HepG2 (cell line): Measurements from ENCODE around the gene IMMT. TPM values are rescaled to one million over a fixed set of nuclear protein-coding genes. Genes with fewer than 3 reads are reported as not detected.

ENCODE experiments used
- ATAC-seq: fragments of 200-7000 bp; cut with Tn5 transposase; 3 replicates; pipeline ENCODE4 v1.9.1; 2020; ENCODE audit warnings: mild to moderate bottlenecking, moderate library complexity
- BruUV-seq: library from RNA; stranded (reverse); fragments of 400-500 nt; replicated peaks from 2 replicates; lab custom pipeline; 2021; lab: Mats Ljungman, UMichigan
- CTCF ChIA-PET: fragments of 300-600 bp; formaldehyde crosslinking; extraction: SDS; loops from one replicate; lab custom pipeline; 2021; ENCODE audit warnings: low total read pairs, inconsistent platforms, low intra/inter-chr PET ratio; lab: Yijun Ruan, JAX
- POLR2A ChIA-PET: fragments of 350-600 bp; sonication (Branson Sonifier 250); formaldehyde crosslinking; loops from one replicate; lab custom pipeline; 2020; ENCODE audit warnings: antibody characterized with exemption, inconsistent platforms; lab: Yijun Ruan, JAX
- DNase-seq: peaks from one replicate; pipeline ENCODE4 v3.0.0-alpha.2; 2015; ENCODE audit warnings: low spot score
- FAIRE-seq: peaks from 3 replicates; lab custom pipeline; 2011; peaks lifted over from hg19 to GRCh38; lab: Jason Lieb, UNC
- H2AFZ ChIP-seq: one replicate; pipeline ENCODE4 v1.6.1; 2011; ENCODE audit warnings: low read length, inconsistent platforms
- H3K27ac ChIP-seq: fragments of 300-600 bp; 3 replicates; pipeline ENCODE4 v1.8.0; 2011; ENCODE audit warnings: mixed run types, mild to moderate bottlenecking, mixed read lengths, low read length, inconsistent platforms; ENCODE audit not compliant: insufficient read depth; ENCODE audit errors: extremely low read length
- H3K27me3 ChIP-seq, 2 experiments: fragments of 200-600 bp in 1 of 2; 2 replicates in 1 of 2; 3 replicates in 1 of 2; pipeline versions ENCODE4 v1.6.0 to v1.8.0; 2011; ENCODE audit warnings: low read length in 2 of 2, mild to moderate bottlenecking in 2 of 2, moderate library complexity in 2 of 2, inconsistent platforms in 1 of 2; ENCODE audit not compliant: insufficient read depth in 2 of 2, control insufficient read depth in 1 of 2
- H3K36me3 ChIP-seq, 2 experiments: fragments of 200-600 bp in 1 of 2; replicated peaks in 1 of 2; 2 replicates in 1 of 2; 3 replicates in 1 of 2; pipeline versions ENCODE4 v1.5.1 to v1.8.0; 2011; ENCODE audit warnings: low read length in 2 of 2, inconsistent platforms in 1 of 2; ENCODE audit not compliant: insufficient read depth in 2 of 2, control insufficient read depth in 1 of 2
- H3K4me1 ChIP-seq: 2 replicates; pipeline ENCODE4 v1.5.1; 2012; ENCODE audit warnings: low read length, inconsistent platforms; ENCODE audit not compliant: insufficient read depth
- H3K4me2 ChIP-seq: 2 replicates; pipeline ENCODE4 v1.6.0; 2011; ENCODE audit warnings: low read depth, low read length, inconsistent platforms
- H3K4me3 ChIP-seq, 3 experiments: fragments of 200-600 bp in 1 of 3; sonication (generic), shearing (Covaris generic) in 1 of 3; replicated peaks in 1 of 3; 2 replicates each; pipeline ENCODE4 v1.5.1; 2011 to 2016; ENCODE audit warnings: low read length in 3 of 3, inconsistent platforms in 2 of 3, low read depth in 2 of 3, mild to moderate bottlenecking in 2 of 3, control low read depth in 1 of 3, mixed read lengths in 1 of 3; ENCODE audit not compliant: insufficient read depth in 1 of 3
- H3K79me2 ChIP-seq: one replicate; pipeline ENCODE4 v1.6.1; 2011; ENCODE audit warnings: low read length, inconsistent platforms; ENCODE audit not compliant: insufficient read depth
- H3K9ac ChIP-seq: 2 replicates; pipeline ENCODE4 v1.6.0; 2011; ENCODE audit warnings: mild to moderate bottlenecking, low read depth, low read length, inconsistent platforms; ENCODE audit not compliant: insufficient read depth
- H3K9me3 ChIP-seq: 2 replicates; pipeline ENCODE4 v1.5.1; 2012; ENCODE audit warnings: mild to moderate bottlenecking, low read length
- H4K20me1 ChIP-seq: 2 replicates; pipeline ENCODE4 v1.6.0; 2011; ENCODE audit warnings: inconsistent platforms, mild to moderate bottlenecking, low read length, moderate library complexity; ENCODE audit not compliant: insufficient read depth
- FOSL1 ChIP-seq: sonication (generic); formaldehyde crosslinking; IDR thresholded peaks from 2 replicates; pipeline ENCODE4 v1.9.0; 2021; ENCODE audit warnings: missing genetic modification reagents, borderline replicate concordance
- FOXJ3 ChIP-seq: sonication (generic); formaldehyde crosslinking; IDR thresholded peaks from 2 replicates; pipeline ENCODE4 v1.4.0; 2020; ENCODE audit warnings: missing genetic modification reagents, mild to moderate bottlenecking, borderline replicate concordance
- LRRFIP1 ChIP-seq: sonication (generic); formaldehyde crosslinking; conservative IDR thresholded peaks from 2 replicates; pipeline ENCODE4 v1.4.0; 2020; ENCODE audit warnings: missing genetic modification reagents
- MBNL3 ChIP-seq: fragments of 250-450 bp; sonication (Bioruptor Pico); conservative IDR thresholded peaks from 2 replicates; pipeline ENCODE4 v1.8.0; 2022; ENCODE audit warnings: mild to moderate bottlenecking, inconsistent platforms
- RBM22 ChIP-seq: fragments of 200-400 bp; formaldehyde crosslinking; optimal IDR thresholded peaks from 2 replicates; pipeline ENCODE3; 2017; ENCODE audit warnings: mild to moderate bottlenecking, low read length, moderate library complexity
- TFE3 ChIP-seq: IDR thresholded peaks from 2 replicates; pipeline ENCODE4 v1.6.1; 2016
- YEATS2 ChIP-seq: sonication (generic); formaldehyde crosslinking; IDR thresholded peaks from 2 replicates; pipeline ENCODE4 v1.4.0; 2020; ENCODE audit warnings: missing genetic modification reagents, borderline replicate concordance
- ZNF24 ChIP-seq: fragments of 450-650 bp; IDR thresholded peaks from 2 replicates; pipeline ENCODE4 v1.6.1; 2017; ENCODE audit warnings: antibody characterized with exemption, mild to moderate bottlenecking
- ZNF577 ChIP-seq: sonication (generic); formaldehyde crosslinking; IDR thresholded peaks from 2 replicates; pipeline ENCODE4 v1.4.0; 2020; ENCODE audit warnings: mild to moderate bottlenecking, low read depth, missing genetic modification reagents, borderline replicate concordance
- ZNF687 ChIP-seq: sonication (generic); formaldehyde crosslinking; IDR thresholded peaks from 2 replicates; pipeline ENCODE4 v1.5.1; 2020; ENCODE audit warnings: mild to moderate bottlenecking, missing genetic modification reagents, moderate library complexity
- ZNF768 ChIP-seq: sonication (generic); formaldehyde crosslinking; IDR thresholded peaks from 2 replicates; pipeline ENCODE4 v1.4.0; 2020; ENCODE audit warnings: missing genetic modification reagents
- ZNF780A ChIP-seq: sonication (generic); formaldehyde crosslinking; IDR thresholded peaks from 2 replicates; pipeline ENCODE4 v1.8.0; 2022; ENCODE audit warnings: mild to moderate bottlenecking, missing genetic modification reagents, moderate library complexity
- WGBS: methylation state at CpG from one replicate; pipeline ENCODE4 v1.1.6; 2017; ENCODE audit warnings: low lambda C conversion rate; 5-methylcytosine and 5-hydroxymethylcytosine counted together
- in situ Hi-C: cut with HindIII; loops from 2 replicates; pipeline ENCODE4 v1.10.0; 2017; ENCODE audit warnings: low pct_unique_long_range_greater_than_20kb; ENCODE audit not compliant: extremely low pct_ligation_motif_present
- intact Hi-C: fragments of 100-400 bp; cut with micrococcal nuclease; formaldehyde crosslinking; loops from one replicate; pipeline ENCODE4 v1.10.0; 2022; ENCODE audit not compliant: unreplicated experiment
- polyA plus RNA-seq, 8 experiments: library from polyadenylated mRNA; depleted of rRNA in 3 of 8; stranded (reverse) in 7 of 8; unstranded in 1 of 8; fragments of >200 nt; fragmentation: Illumina TruSeq in 4 of 8; extraction: Trizol in 4 of 8; gene quantifications; 2 replicates each; pipeline versions ENCODE4 v1.2.1 to v1.2.3, GENCODE V29; 2011 to 2016; ENCODE audit warnings: low read depth in 4 of 8, missing spikeins in 1 of 8, mixed read lengths in 1 of 8; ENCODE audit not compliant: insufficient read depth in 1 of 8
- total RNA-seq, 5 experiments: library from RNA; depleted of rRNA; stranded (reverse); fragments of >200 nt; fragmentation: Illumina TruSeq; extraction: Trizol; gene quantifications; 2 replicates each; pipeline ENCODE4 v1.2.3, GENCODE V29; 2016; ENCODE audit warnings: low read depth in 1 of 5

The IMMT gene
- total and polyA plus RNA-seq, 2 of the 13 experiments (the other 11 are each of a cell fraction or from before 2014, with no cell fraction given): 63.5 to 119 TPM

- intact Hi-C loops: no loop called here
- ChIA-PET POLR2A (no interaction called here), CTCF (no interaction called here)
- no peak for DNase-seq
- no peaks in the 10 kb centered on the region for H3K79me2 ChIP-seq
- no peak overlapping the region for H2AFZ ChIP-seq
- 0 out of 2 replicates have a peak overlapping the region, but pooled peaks have one; percentile 13 for H3K4me2 ChIP-seq
- H3K27me3 ChIP-seq: 0 out of 5 replicates have a peak, but pooled peaks cover 2 to 5% of the 10 kb centered on the region in 2 experiments
- WGBS: 53% methylated on average over 3 of the region's 15 CpGs
- no peak overlapping the region for H3K27ac ChIP-seq
- no peak for FAIRE-seq
- peaks cover 34% of the 10 kb centered on the region for H3K4me1 ChIP-seq
- no peak overlapping the region for H3K9ac ChIP-seq
- H3K9me3 ChIP-seq: no peaks in the 10 kb centered on the region
- peak; percentile 25 for ATAC-seq
- H3K4me3 ChIP-seq: no peak overlapping the region
- H3K36me3 ChIP-seq: no peaks in the 10 kb centered on the region
- in situ Hi-C loops: no loop called here
- no TSS peak for BruUV-seq
- H4K20me1 ChIP-seq: no peaks in the 10 kb centered on the region
- TF ChIP-seq ZNF24: no peak
- TF ChIP-seq LRRFIP1 (CRISPR knock-in tag): no peak
- TF ChIP-seq ZNF768: 0 out of 2 replicates have a peak, but pooled peaks have one; percentile 19
- no peak for TF ChIP-seq RBM22
- TF ChIP-seq YEATS2: no peak
- TF ChIP-seq FOXJ3: no peak
- no peak for TF ChIP-seq ZNF780A (CRISPR knock-in tag)
- no peak for TF ChIP-seq ZNF577 (CRISPR knock-in tag)
- no peak for TF ChIP-seq TFE3 (CRISPR knock-in tag)
- peak; percentile 8; the same call in 1 of the 2 replicates for TF ChIP-seq ZNF687 (CRISPR knock-in tag)
- no peak for TF ChIP-seq FOSL1
- TF ChIP-seq MBNL3: no peak
Observed at GRCh38 chr2:86232373-86232784, 37.1 kb upstream of the IMMT start.
